GM19193 (cell line): Measurements from ENCODE around the gene C4A.

Source experiments
- POLR2A ChIP-seq: IDR thresholded peaks from 4 replicates; pipeline ENCODE4 v1.6.1; 2011; ENCODE audit not compliant: insufficient read depth, insufficient read length; ENCODE audit errors: extremely low read depth

C4A gene

DNA sequence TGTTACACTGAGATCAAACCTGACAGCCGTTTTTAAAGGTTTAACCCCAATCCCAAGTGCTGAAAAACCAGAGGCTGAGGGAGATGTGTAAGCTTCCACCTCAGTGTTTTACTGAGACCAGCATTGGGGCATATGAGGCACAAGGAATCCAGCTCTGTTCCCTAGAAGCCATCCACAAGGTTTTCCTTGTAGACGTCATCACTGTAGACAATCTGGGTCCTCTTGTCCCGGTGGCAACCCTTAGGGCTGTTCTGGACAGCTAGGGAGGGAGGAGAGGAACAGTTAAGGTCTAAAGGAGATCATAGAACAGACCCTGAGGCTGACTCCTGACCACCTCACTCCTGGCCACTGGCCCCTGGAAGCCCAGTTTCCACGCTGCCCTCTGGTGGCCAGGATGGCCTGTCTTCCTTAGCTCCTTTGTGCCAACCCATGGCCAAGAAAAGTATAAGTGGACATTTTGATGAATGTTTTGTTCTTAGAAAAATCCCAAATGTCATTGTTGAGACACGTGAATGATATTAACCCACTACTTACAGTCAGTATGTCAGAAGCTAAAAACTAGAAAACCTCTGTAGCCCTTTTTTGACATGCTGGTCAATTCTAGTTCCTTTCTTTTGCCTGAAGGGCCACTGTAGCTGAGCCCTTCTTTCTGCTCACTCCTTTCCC, 29.6 kb upstream of the C4A start:
- TF ChIP-seq POLR2A: no peak

DNA sequence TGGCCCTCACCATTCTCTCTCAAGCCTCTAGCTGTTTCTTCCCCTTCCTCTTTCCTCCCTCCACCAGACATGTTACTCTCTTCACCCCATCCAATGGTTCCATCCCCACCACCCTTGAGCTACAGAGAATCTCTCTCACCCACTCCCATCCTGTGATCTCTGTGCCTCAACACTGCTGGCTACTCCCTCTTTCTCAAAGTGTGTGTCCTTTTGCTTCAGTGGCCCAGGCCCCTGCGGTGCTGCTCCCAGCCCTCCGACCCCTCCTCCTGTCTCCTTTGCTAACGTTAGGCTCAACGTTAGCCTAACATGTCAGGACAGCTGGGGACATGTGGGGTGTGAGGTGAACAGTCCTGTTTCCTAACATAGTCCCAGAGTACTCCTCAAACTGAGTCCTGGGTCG, 29.0 kb upstream of the C4A start:
- TF ChIP-seq POLR2A: no peak

DNA sequence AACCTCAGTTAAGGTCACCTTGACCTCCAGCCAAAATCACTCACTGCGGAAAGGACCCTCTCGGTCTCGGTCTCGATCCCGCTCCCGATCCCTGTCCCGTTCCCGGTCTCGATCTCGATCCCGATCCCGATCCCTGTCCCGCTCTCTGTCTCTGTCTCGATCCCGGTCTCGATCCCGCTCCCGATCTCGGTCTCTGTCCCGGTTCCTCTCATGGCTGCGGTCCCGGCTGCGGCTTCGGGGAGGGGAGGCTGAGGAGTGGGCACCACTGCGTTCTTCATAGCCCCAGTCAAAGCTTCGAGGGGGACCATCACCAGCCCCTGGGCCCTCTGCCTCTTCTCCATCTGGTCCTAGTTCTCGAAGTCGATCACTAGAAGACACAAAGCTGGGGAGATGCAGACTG, 27.3 kb upstream of the C4A start:
- TF ChIP-seq POLR2A: no peak

DNA sequence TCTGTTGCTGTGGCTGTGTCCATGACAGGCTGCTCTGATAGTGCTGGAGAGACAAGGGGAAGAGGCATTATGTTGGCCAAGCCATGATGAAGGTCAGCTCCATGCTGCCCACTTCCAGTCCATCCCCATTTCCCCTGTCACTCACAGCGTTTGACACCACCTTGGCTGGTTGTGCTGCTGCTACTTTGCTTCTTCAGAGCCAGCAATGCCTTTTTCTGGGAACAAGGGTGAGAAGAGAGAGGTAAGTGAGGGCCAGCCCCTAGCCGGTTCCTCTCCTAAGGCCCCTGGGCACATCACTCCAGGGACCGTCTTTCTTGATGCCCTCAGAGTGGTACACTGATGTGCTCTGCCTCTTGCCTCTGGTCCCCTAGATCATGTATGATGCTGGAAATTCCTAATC, 25.1 kb upstream of the C4A start:
- no peak for TF ChIP-seq POLR2A

DNA sequence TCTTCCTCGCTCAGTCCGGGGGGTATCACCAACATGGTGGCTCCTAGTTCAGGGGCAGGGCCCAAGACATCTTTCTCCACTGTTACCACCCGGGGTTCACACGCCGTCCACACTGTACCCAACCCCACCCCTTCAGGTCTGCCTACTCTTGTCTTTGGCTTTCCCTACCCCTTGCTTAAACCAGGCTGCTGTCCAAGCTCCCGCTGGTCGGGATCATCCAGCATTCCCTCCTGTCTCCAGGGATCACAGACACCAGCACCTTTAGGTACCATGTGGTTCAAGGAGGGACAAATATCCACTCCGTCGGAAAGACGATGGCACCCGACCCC, 23.5 kb upstream of the C4A start:
- TF ChIP-seq POLR2A: no peak

DNA sequence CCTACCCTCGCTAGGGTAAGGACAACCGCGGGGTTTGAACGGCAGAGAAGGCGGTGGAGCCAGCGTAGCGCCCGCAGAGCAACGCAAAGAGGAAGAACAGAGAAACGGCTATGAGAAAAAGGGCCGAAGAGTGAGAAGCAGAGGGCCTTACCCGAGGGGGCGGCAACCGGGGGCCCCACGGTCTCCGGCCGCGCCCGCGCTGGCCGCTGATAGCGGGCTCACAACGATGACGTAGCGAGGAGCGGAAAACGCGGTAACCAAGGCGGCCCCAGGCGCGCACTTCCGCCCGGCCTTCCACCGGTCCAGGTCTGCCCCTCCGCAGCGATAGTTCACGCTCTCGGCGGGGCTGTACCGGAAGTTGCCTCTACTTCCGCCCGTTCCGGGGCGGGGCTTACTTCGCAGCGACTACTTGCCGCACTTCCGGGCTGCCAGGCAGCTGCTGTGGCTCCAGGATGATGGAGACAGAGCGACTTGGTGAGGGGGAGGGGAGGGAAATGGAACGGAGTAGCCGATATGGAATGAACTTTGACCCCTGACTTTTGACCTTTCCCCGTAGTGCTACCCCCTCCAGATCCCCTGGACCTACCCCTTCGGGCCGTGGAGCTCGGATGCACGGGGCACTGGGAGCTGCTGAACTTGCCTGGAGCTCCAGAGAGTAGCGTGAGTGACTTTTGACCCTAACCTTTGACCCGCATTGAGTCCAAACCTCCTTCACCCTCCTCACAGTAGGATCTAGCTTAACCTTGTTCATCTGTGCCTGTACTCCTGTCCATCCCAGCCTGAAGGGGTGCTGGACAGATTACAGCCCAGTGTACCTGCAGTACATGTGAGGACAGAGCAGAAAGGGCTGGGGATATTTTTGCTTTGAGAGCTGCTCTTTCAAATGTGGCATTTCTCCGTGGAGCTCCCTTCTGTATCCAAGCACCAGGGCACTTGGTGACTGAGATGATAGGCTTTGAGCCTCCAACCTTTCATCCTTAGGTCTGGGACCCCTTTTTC, 22.8 kb upstream of the C4A start, which contains the start of the genes NELFE and SKIC2:
Gene NELFE (minus strand): TSS at position 231 of the 999 bp plus-strand sequence. CDS start 525 bp downstream, outside the sequence.
Gene SKIC2 (plus strand): TSS at position 435 of the 999 bp plus-strand sequence. CDS start 18 bp downstream, at position 453.
- TF ChIP-seq POLR2A: peak; percentile 85

DNA sequence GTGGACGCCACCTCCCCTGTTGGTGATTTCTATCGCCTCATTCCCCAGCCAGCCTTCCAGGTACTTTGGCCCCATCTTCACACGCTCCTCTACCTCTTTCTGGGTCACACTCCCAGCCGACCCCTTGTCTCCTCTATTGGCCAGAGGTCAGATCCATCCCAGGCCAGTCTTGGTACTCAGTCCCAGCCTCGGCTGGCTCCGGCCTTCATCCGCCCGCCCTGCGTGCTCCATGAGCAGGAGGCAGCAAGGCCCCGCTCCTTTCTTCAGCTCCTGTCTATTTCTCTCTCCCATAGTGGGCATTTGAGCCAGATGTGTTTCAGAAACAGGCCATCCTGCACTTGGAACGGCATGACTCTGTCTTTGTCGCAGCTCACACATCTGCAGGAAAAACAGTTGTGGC, 20.2 kb upstream of the C4A start:
- TF ChIP-seq POLR2A: no peak

DNA sequence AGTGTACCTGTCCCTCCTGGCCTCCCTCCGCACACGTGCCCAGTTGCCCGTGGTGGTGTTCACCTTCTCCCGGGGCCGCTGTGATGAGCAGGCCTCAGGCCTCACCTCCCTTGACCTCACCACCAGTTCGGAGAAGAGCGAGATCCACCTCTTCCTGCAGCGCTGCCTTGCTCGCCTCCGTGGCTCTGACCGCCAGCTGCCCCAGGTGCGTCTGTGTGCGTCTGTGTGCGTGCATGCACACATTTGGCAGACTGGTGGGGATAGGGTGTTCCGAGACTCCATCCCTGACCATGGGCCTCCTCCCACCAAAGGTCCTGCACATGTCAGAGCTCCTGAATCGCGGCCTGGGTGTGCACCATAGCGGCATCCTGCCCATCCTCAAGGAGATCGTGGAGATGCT, 17.9 kb upstream of the C4A start:
- TF ChIP-seq POLR2A: no peak

DNA sequence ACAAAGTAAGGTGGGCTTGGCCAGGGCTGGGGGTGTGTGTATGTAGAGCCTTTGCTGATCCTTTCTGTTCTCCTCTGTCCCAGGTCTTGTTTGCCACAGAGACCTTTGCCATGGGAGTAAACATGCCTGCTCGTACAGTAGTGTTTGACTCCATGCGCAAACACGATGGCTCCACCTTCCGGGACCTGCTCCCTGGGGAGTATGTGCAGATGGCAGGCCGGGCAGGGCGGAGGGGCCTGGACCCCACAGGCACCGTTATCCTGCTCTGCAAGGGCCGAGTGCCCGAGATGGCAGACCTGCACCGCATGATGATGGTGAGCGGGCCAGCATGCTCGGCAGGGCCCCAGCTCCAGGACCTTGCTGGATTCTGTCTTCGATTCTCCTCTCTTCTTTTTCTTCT, 16.2 kb upstream of the C4A start:
- no peak for TF ChIP-seq POLR2A

DNA sequence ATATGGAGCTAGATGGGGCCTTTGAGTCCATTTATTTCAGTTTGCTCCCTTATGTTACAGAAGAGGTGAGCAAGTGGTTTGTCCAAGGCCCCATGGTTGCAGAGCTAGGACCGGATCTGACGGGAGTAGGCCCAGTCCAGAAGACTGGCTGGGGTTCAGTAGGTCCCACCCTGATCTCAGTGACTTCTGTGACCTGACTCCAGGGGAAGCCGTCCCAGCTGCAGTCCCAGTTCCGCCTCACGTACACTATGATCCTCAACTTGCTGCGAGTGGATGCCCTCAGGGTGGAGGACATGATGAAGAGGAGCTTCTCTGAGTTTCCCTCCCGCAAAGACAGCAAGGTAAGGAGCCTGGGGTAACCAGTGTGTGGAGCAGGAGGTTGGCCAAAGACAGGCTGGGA, 15.4 kb upstream of the C4A start:
- TF ChIP-seq POLR2A: no peak

DNA sequence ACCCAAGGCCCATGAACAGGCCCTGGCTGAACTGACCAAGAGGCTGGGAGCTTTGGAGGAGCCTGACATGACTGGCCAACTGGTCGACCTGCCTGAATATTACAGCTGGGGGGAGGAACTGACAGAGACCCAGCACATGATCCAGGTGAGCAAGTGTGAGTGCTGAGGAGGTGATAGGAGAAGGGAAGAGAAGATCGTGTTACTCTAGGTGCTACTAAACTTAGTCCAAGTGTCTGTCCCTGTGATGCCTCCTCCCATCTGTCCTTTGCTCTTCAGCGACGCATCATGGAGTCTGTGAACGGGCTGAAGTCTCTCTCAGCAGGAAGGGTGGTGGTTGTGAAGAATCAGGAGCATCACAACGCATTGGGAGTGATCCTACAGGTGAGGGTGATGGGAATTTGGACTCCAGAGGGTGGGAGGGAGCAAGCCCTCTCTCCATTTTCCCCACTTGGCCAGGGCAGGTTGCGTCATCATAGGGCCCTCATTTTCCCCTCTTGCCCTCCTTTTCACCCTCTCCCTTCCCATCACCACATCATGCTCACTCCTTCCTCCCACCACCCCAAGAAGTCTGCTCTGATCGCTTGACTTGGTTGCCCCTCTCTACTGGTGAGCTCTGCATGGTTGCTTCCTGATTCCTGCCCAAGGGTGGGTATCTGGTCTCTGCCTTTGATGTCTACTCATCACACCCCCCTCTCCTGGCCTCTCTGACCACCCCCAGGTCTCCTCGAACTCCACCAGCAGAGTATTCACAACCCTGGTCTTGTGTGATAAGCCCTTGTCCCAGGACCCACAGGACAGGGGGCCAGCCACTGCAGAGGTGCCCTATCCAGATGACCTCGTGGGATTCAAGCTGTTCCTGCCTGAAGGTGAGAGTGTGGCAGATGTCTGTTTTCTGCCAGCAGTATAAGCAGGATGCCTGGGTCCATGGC, 14.6 kb upstream of the C4A start:
- TF ChIP-seq POLR2A: no peak

DNA sequence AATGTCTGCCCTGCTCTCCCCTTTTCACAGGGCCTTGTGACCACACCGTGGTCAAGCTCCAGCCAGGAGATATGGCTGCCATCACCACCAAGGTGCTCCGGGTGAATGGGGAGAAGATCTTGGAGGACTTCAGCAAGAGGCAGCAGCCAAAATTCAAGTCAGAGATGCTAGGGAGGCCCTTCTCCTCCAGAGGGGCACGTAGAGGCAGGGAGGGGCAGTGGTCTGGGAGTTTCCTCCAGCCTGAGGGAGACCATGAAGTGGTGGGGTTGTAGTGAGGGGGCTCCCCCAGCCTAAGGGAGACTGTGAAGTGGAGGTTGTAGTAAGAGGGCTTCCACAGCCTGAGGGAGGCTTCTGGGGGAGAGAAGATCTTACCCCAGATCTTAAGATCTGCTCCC, 13.9 kb upstream of the C4A start:
- no peak for TF ChIP-seq POLR2A

DNA sequence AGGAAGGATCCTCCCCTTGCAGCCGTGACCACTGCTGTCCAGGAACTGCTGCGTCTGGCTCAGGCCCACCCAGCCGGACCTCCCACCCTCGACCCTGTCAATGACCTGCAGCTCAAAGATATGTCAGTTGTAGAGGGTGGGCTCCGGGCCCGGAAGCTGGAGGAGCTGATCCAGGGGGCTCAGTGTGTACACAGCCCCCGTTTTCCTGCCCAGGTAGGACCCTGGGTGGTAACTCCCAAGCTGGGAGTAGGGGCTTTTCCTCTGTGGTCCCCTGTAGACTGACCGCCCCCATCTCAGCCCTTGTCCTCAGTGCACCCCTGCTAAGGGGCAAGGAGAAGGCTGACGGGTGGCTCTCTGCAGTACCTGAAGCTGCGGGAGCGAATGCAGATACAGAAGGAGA, 13.5 kb upstream of the C4A start:
- no peak for TF ChIP-seq POLR2A

DNA sequence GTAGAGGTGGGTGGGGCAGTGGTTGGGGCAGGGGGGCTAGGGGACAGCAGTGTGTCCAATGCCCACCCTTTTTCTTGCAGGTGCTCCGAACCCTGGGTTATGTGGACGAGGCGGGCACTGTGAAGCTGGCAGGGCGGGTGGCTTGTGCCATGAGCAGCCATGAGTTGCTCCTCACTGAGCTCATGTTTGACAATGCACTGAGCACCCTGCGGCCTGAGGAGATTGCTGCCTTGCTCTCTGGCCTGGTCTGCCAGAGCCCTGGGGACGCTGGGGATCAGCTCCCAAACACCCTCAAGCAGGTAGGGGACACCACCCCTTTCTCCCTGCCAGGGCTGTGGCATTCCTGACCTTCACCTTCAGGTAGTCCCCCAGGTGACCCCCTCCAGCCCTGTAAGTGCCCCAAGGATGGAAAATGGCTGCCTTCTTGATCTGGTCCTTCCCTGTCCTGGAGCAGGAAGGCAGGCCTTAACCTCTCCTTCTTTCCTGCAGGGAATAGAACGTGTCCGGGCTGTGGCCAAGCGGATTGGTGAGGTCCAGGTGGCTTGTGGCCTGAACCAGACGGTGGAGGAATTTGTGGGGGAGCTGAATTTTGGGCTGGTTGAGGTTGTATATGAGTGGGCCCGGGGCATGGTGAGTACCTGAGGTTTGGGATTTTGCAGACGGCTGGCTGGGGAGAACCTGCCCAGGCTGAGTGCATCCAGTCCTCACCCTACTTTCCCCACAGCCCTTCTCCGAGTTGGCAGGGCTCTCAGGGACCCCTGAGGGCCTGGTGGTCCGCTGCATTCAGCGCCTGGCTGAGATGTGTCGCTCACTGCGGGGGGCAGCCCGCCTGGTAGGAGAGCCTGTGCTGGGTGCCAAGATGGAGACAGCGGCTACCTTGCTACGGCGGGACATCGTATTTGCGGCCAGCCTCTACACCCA, 12.8 kb upstream of the C4A start:
- TF ChIP-seq POLR2A: peak; percentile 10
